GM13976 (cell line): ENCODE measurements around the gene CAMLG.
"Not testable (repeated sequence)": the region's sequence is repeated elsewhere in the genome, so short reads cannot be mapped to it uniquely, and the experiment has no call there.

Source experiments
- DNase-seq: peaks from one replicate; pipeline ENCODE4 v3.0.0; 2012; ENCODE audit warnings: low spot score
- in situ Hi-C: fragments of 300-500 bp; cut with MboI; formaldehyde crosslinking; loops from one replicate; pipeline ENCODE4 v1.12.0; 2022; ENCODE audit warnings: low sequenced_read_pairs, mixed read lengths, inconsistent platforms; ENCODE audit not compliant: unreplicated experiment
- TF ChIP-seq, protein P1 (sequence below): IDR thresholded peaks from 2 replicates; pipeline ENCODE4 v1.5.1; 2012; ENCODE audit warnings: borderline replicate concordance, mild to moderate bottlenecking; ENCODE audit not compliant: insufficient read depth; ENCODE audit errors: extremely low read depth, missing control alignments, control extremely low read depth

The CAMLG gene

DNA sequence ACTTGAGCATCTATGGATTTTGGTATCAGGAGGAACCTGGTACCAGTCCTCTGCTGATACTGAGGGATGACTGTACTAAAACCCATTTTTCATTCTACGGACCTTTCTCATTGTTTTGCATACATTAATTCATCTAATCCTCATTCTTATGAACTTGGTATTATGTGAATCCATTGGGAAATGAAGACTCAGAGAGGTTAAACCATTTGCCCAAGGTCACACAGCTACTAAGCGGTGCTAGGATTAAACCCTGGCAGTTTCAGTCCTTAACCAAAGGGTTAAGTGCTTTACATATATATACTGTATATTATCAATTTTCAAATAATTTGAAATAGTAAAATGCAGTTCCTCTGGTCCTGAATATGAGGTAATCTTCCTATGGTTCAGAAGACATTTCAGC is 3.8 kb downstream of the CAMLG start:
- in situ Hi-C loops, result no loop called here
- TF ChIP-seq, protein P1, sequence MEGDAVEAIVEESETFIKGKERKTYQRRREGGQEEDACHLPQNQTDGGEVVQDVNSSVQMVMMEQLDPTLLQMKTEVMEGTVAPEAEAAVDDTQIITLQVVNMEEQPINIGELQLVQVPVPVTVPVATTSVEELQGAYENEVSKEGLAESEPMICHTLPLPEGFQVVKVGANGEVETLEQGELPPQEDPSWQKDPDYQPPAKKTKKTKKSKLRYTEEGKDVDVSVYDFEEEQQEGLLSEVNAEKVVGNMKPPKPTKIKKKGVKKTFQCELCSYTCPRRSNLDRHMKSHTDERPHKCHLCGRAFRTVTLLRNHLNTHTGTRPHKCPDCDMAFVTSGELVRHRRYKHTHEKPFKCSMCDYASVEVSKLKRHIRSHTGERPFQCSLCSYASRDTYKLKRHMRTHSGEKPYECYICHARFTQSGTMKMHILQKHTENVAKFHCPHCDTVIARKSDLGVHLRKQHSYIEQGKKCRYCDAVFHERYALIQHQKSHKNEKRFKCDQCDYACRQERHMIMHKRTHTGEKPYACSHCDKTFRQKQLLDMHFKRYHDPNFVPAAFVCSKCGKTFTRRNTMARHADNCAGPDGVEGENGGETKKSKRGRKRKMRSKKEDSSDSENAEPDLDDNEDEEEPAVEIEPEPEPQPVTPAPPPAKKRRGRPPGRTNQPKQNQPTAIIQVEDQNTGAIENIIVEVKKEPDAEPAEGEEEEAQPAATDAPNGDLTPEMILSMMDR, result no peak
- no peak for DNase-seq

DNA sequence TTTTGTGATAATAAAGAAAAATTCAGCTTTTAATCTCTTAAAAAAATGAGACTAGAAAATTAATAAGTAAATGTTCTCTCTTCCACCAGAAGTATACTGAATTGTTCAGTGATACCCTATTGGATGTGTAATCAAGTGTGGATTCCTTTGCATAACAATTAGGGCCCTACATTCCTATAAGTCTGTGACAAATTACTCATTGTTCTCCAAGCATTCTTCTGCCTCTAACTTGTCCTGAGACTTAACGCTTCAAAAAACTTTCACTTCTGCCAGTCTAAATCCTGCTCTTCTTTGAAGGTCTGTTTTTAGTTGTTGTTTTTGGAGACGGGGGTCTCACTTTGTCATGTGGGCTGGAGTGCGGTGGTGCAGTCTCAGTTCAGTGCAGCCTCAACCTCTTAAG is 11.1 kb downstream of the CAMLG start:
- in situ Hi-C loops, result no loop called here
- no peak for DNase-seq
- TF ChIP-seq, protein P1, result no peak

DNA sequence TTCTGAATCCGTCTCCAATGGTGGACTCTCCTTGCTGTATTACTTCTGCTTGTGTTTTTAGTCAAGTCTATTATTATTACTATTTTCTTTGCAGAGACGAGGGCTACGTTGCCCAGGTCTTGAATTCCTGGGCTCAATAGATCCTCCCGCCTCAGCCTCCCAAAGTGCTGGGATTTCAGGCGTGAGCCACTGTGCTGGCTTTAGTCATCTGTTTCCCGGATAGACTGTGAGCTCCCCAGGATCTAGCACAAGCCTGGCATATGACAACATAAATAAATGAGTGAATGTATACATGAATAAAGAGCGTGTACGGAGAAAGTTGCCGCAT is 19.8 kb downstream of the CAMLG start:
- DNase-seq, result no peak
- in situ Hi-C loops, result no loop called here
- TF ChIP-seq, protein P1, result no peak

DNA sequence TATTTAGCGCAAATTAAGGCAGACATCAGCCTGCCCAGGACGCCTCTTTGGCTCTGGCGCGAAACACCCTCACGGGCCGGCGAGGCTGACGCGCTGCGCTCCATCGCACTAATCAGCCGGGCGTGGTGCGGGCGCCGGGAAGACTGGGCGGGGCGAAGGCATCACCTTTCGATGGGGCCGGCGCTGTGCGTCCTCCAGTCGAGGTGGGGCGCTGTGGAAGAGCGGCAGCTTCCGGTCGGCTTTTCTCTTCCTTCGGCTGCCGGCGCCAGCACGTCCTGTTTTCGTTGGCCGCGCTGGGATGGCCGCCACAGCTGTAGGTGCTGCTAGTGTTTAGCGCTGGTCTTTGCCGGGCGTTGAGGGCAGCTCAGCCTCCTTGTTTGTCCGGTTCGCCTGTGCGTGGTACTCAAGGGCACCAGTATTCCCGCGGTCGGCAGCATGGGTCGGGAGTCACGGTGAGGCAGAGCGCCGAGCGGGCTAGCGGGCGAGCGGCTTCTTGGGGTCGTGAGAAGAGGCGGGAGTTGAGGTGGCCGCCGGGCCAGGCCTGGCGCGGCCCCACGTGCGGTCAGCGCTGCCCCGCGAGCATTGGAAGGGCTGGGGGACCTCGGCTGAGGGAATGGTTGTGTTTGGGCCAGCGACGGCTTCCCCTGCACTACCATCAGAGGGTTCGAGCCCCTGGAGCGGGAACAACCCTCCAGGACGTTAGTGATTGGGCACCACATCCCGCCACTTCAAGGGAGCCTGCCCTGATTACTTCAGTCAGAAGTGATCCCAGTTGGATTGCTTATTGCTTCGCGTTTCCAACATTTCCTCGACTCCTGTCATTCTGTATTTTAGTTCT is 20.4 kb downstream of the CAMLG start, which contains the start of gene DDX46:
DDX46 (plus strand) TSS at position 276 of the 838 bp plus-strand sequence; CDS start at position 436, 160 bp downstream.
- TF ChIP-seq, protein P1, result peak; percentile 89
- in situ Hi-C loops, result no loop called here
- DNase-seq, result peak; percentile 98

DNA sequence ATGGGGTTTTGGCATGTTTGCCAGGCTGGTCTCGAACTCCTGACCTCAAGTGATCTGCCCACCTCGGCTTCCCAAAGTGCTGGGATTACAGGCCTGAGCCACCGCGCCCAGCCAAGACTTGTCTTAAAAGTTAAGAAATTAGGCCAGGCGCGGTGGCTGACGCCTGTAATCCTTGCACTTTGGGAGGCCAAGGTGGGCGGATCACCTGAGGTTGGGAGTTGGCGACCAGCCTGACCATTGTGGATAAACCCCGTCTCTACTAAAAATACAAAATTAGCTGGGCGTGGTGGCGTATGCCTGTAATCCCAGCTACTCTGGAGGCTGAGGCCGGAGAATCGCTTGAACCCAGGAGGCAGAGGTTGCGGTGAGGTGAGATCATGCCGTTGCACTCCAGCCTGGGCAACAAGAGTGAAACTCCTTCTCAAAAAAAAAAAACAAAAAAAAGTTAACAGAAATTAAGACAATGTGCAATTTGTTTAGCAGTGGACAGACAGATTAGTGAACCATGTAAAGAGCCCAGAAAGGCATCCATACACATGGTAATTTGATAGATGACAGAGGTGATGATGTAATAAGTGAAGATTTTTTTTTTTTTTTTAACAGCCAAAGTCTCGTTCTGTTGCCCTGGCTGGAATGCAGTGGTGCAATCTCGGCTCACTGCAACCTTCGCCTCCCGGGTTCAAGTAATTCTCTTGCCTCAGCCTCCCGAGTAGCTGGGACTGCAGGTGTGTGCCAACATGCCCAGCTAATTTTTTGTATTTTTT is 29.4 kb downstream of the CAMLG start:
- in situ Hi-C loops, DNase-seq: not testable (repeated sequence)

DNA sequence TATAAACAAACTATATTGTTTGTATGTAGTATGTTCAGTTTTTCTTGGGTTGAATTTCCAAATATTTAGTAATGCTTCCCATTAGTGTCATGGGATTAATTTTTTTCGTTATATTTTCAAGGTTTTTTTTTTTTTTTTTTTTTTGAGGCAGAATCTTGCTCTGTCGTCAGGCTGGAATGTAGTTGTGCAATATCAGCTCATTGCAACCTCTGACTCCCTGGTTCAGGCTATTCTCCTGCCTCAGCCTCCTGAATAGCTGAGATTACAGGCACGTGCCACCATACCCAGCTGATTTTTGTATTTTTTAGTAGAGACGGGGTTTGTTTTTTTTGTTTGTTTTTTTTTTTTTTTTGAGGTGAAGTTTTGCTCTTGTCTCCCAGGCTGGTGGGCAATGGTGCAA is 30.9 kb downstream of the CAMLG start:
- in situ Hi-C loops, result no loop called here
- TF ChIP-seq, protein P1, result no peak
- DNase-seq, result no peak

DNA sequence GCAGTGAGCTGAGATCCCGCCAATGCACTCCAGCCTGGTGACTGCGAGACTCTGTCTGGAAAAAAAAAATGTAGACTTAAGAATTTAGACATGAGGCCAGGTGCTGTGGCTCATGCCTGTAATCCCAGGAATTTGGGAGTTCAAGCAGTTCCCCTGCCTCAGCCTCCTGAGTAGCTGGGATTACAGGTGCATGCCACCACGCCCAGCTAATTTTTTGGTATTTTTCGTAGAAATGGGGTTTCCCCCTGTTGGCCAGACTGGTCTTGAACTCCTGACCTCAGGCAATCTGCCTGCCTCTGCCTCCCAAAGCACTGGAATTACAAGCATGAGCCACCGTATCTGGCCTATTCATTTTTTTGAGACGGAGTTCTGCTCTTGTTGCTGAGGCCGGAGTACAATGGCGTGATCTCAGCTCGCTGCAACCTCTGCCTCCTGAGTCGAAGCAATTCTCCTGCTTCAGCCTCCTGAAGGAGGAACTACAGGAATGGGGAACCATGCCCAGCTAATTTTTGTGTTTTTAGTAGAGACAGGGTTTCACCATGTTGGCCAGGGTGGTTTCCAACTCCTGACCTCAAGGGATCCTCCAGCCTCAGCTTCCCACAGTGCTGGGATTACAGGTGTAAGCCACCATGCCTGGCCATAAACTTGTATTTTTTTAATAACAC is 34.2 kb downstream of the CAMLG start:
- TF ChIP-seq, protein P1, result no peak
- DNase-seq, result no peak
- in situ Hi-C loops, result no loop called here
